OCI-LY7 (cell line): ENCODE results near the gene PGAP3. TPM values are rescaled to one million over a fixed set of nuclear protein-coding genes. Genes with fewer than 3 reads are reported as not detected.

Experiments
- BruUV-seq: library from RNA; stranded (reverse); fragments of 400-500 nt; replicated peaks from 2 replicates; lab custom pipeline; 2021; lab: Mats Ljungman, UMichigan
- CTCF ChIA-PET: fragments of 300-600 bp; sonication (Branson Sonifier 250); formaldehyde crosslinking; loops from one replicate; lab custom pipeline; 2022; ENCODE audit warnings: antibody characterized with exemption; ENCODE audit not compliant: unreplicated experiment; lab: Charles Lee
- POLR2A ChIA-PET: fragments of 300-600 bp; sonication (Branson Sonifier 250); formaldehyde crosslinking; loops from one replicate; lab custom pipeline; 2022; ENCODE audit warnings: antibody characterized with exemption; lab: Charles Lee
- DNase-seq: peaks from one replicate; pipeline ENCODE4 v3.0.0-alpha.2; 2015; ENCODE audit warnings: low spot score
- H2AFZ ChIP-seq: fragments of 200-600 bp; sonication (generic), shearing (Covaris generic); 2 replicates; pipeline ENCODE4 v1.6.1; 2014; ENCODE audit warnings: mild to moderate bottlenecking, antibody characterized with exemption, low read length, moderate library complexity
- H3K27ac ChIP-seq: fragments of 200-600 bp; sonication (generic); 2 replicates; pipeline ENCODE4 v1.5.1; 2014; ENCODE audit warnings: mixed run types, low read depth, mild to moderate bottlenecking, moderate library complexity, low read length, inconsistent platforms; ENCODE audit not compliant: poor library complexity, severe bottlenecking
- H3K36me3 ChIP-seq: fragments of 200-600 bp; sonication (generic); 2 replicates; pipeline ENCODE4 v1.6.1; 2014; ENCODE audit warnings: mild to moderate bottlenecking, antibody characterized with exemption, low read length, moderate library complexity, mixed read lengths; ENCODE audit not compliant: insufficient read depth
- H3K4me1 ChIP-seq: fragments of 200-600 bp; sonication (generic); 2 replicates; pipeline ENCODE4 v1.5.1; 2014; ENCODE audit warnings: mild to moderate bottlenecking, low read length; ENCODE audit not compliant: insufficient read depth, poor library complexity, severe bottlenecking
- H3K4me2 ChIP-seq: fragments of 200-600 bp; sonication (generic); 2 replicates; pipeline ENCODE4 v1.6.1; 2014; ENCODE audit warnings: mild to moderate bottlenecking, low read length
- H3K4me3 ChIP-seq: fragments of 200-600 bp; sonication (generic); 2 replicates; pipeline ENCODE4 v1.5.1; 2014; ENCODE audit warnings: mild to moderate bottlenecking, low read depth, low read length; ENCODE audit not compliant: poor library complexity, severe bottlenecking
- H3K79me2 ChIP-seq: fragments of 200-600 bp; sonication (generic); 2 replicates; pipeline ENCODE4 v1.6.1; 2016; ENCODE audit warnings: low read depth, mild to moderate bottlenecking, low read length, moderate library complexity, mixed read lengths; ENCODE audit not compliant: insufficient read depth
- H3K9me2 ChIP-seq: fragments of 200-600 bp; sonication (generic); 2 replicates; pipeline ENCODE4 v1.6.1; 2016; ENCODE audit warnings: mild to moderate bottlenecking, low read length, mixed read lengths; ENCODE audit not compliant: insufficient read depth
- H3K9me3 ChIP-seq: fragments of 200-600 bp; sonication (generic); 2 replicates; pipeline ENCODE4 v1.6.1; 2014; ENCODE audit warnings: mild to moderate bottlenecking, mixed run types, low read length, mixed read lengths
- H4K20me1 ChIP-seq: fragments of 200-600 bp; sonication (generic); 2 replicates; pipeline ENCODE4 v1.6.1; 2014; ENCODE audit warnings: mild to moderate bottlenecking, antibody characterized with exemption, low read length, moderate library complexity, mixed read lengths; ENCODE audit not compliant: insufficient read depth
- CTCF ChIP-seq: fragments of 200-600 bp; sonication (generic); conservative IDR thresholded peaks from 2 replicates; pipeline ENCODE4 v1.5.1; 2014; ENCODE audit warnings: mild to moderate bottlenecking, antibody characterized with exemption, low read length, moderate library complexity, mixed read lengths
- EZH2phosphoT487 ChIP-seq: fragments of 200-600 bp; sonication (generic); IDR thresholded peaks from 2 replicates; pipeline ENCODE4 v1.6.1; 2018; ENCODE audit warnings: low read depth, borderline replicate concordance, mild to moderate bottlenecking, mixed run types, antibody characterized with exemption, low read length, moderate library complexity, mixed read lengths
- intact Hi-C: fragments of 100-400 bp; cut with micrococcal nuclease; formaldehyde crosslinking; loops from one replicate; pipeline ENCODE4 v1.10.0; 2022; ENCODE audit not compliant: unreplicated experiment
- total RNA-seq, 2 experiments: library from RNA; depleted of rRNA in 1 of 2; stranded (reverse); fragments of >200 nt in 1 of 2; shearing (Covaris generic) in 1 of 2; gene quantifications; 2 replicates each; pipeline ENCODE4 v1.2.3, GENCODE V29; 2014 to 2022

Gene PGAP3
- total RNA-seq, 2 experiments from 2014 or later: 8.7 to 9.2 TPM

GRCh38 chr17:39673335-39674081, 14.3 kb downstream of the PGAP3 start:
- Histone ChIP-seq H4K20me1 (no peaks in the 10 kb centered on the region), H3K36me3 (no peaks in the 10 kb centered on the region), H3K4me1 (peaks cover 26% of the 10 kb centered on the region), H3K4me3 (no peak overlapping the region), H3K79me2 (no peaks in the 10 kb centered on the region), H3K27ac (no peak overlapping the region), H2AFZ (no peak overlapping the region), H3K4me2 (no peak overlapping the region), H3K9me2 (no peaks in the 10 kb centered on the region), H3K9me3 (no peaks in the 10 kb centered on the region)
- BruUV-seq: no TSS peak
- DNase-seq: no peak
- intact Hi-C loops: no loop called here
- CTCF ChIA-PET: no interaction called here
- POLR2A ChIA-PET: no interaction called here
- no peak for TF ChIP-seq CTCF
- no peak for TF ChIP-seq EZH2phosphoT487

- Histone ChIP-seq H3K79me2 (no peaks in the 10 kb centered on the region), H2AFZ (no peak overlapping the region), H3K27ac (no peak overlapping the region), H3K9me3 (no peaks in the 10 kb centered on the region), H3K36me3 (no peaks in the 10 kb centered on the region), H3K4me3 (no peak overlapping the region), H4K20me1 (no peaks in the 10 kb centered on the region), H3K4me1 (peaks cover 26% of the 10 kb centered on the region), H3K4me2 (no peak overlapping the region), H3K9me2 (no peaks in the 10 kb centered on the region)
- intact Hi-C loops: loop anchor here (1.0 kb wide), 2 partner anchors 50 to 82 kb away; no protein-coding TSS in a partner anchor
- TF ChIP-seq EZH2phosphoT487 (no peak), CTCF (peak; percentile 46)
- DNase-seq: no peak
- ChIA-PET CTCF (interaction anchor here (0.6 kb wide), 1 partner anchor 120 kb away, joined by 3 read pairs; no protein-coding TSS in a partner anchor), POLR2A (no interaction called here)
- no TSS peak for BruUV-seq
Measured at GRCh38 chr17:39672522-39673334, 15.1 kb downstream of the PGAP3 start.
